Central memory CD4-positive, alpha-beta T cell (primary cell): Measurements from ENCODE around the gene MT1E.
"Not testable (repeated sequence)": the region's sequence is repeated elsewhere in the genome, so short reads cannot be mapped to it uniquely, and the experiment has no call there.

Source experiments
- DNase-seq: peaks from one replicate; pipeline ENCODE4 v3.0.0; 2022

MT1E gene

DNA sequence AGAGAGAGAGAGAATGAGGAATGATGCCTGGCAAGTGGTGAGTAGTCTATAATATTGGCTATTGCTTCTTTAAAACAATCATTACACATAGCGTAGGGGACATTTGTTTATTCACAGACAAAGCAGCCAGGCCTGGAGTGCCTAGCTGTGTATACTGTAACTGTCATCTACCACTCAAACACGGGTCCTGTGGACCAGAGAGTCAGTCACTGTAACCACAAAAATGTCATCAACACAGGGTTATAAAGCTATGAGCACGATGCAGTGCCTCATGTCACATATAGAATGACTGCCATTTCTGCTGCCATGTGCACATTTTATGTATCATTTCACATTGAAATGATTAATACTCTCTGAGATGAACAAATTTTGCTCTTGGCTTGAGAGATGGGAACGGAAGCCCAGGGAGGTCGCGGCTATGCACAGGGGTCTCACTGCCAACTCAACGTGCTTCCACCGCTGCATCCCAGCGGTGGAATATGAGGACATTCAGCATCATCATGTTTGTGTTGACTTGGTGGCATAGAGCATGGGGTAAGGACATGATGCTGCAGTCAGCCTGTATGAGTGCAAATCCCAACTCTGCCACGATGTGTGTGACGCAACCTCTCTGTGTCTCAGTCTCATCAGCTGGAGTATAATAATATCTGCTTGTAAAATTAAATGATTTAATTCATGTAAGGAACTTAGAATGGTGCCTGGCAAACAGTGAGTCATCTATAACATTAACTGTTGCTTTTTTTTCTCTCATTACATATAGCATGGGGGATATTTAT lies 47.4 kb downstream of the MT1E start:
- DNase-seq, result no peak

GRCh38 chr16:56673921-56674320 lies 48.3 kb downstream of the MT1E start:
- peak; percentile 14 for DNase-seq

DNA sequence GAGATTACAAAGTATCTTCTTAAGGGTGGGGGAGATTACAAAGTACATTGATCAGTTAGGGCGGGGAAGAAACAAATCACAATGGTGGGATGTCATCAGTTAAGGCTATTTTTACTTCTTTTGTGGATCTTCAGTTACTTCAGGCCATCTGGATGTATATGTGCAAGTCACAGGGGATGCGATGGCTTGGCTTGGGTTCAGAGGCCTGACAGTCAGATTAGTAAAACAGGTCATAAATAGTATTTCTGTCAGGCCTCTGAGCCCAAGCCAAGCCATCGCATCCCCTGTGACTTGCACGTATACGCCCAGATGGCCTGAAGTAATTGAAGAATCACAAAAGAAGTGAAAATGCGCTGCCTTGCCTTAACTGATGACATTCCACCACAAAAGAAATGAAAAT lies 49.0 kb downstream of the MT1E start:
- DNase-seq, result not testable (repeated sequence)

GRCh38 chr16:56675685-56676210 lies 50.2 kb downstream of the MT1E start:
- DNase-seq, result peak; percentile 27
